ENCODE data around the gene ZNF610. TPM values are rescaled to one million over a fixed set of nuclear protein-coding genes. Genes with fewer than 3 reads are reported as not detected.

Gene ZNF610
- total RNA-seq (2014; rRNA removed; shearing (Covaris generic)) (0.13 and 0.54 TPM in 2 replicates), total RNA-seq (2022) (2.1 and 2.6 TPM in 2 replicates), Bru-seq, nascent RNA (percentile 33 among the genes with signal in this experiment), BruChase-seq, experiment 1, labeled RNA remaining after a 6-hour chase (percentile 29 among the genes with signal in this experiment), BruChase-seq, experiment 2, labeled RNA remaining after a 2-hour chase (percentile 31 among the genes with signal in this experiment)
- long read RNA-seq = 0 reads

- TSS peak; percentile 86 for BruUV-seq (replicated peaks)
- no peaks in the 10 kb centered on the region for H4K20me1 ChIP-seq (ENCODE audit: insufficient read depth, low read length)
- H3K4me1 ChIP-seq (ENCODE audit: insufficient read depth, low read length, poor library complexity, severe bottlenecking) = no peaks in the 10 kb centered on the region
- CTCF ChIA-PET (ENCODE audit: unreplicated experiment) = no interaction called here
- H3K9me2 ChIP-seq (ENCODE audit: insufficient read depth, low read length) = no peaks in the 10 kb centered on the region
- H3K9me3 ChIP-seq (ENCODE audit: low read length) = peaks cover 19% of the 10 kb centered on the region
- H3K79me2 ChIP-seq (ENCODE audit: insufficient read depth, low read depth, low read length) = no peaks in the 10 kb centered on the region
- H3K4me2 ChIP-seq (ENCODE audit: low read length) = peak within 1 kb of the TSS; percentile 25; the same call in 1 of the 2 replicates
- H3K27ac ChIP-seq (ENCODE audit: low read depth, low read length, poor library complexity, severe bottlenecking) = no peak within 1 kb of the TSS
- TF ChIP-seq EZH2phosphoT487 (IDR thresholded peaks at IDR 0.05; ENCODE audit: borderline replicate concordance, low read depth, low read length) = no peak
- TF ChIP-seq CTCF (conservative IDR thresholded peaks at IDR 0.05; ENCODE audit: low read length) = no peak
- H3K36me3 ChIP-seq (ENCODE audit: insufficient read depth, low read length) = no peaks in the 10 kb centered on the region
- intact Hi-C loops (cut with micrococcal nuclease; ENCODE audit: unreplicated experiment) = no loop called here
- peak within 1 kb of the TSS; percentile 67; the same call in 1 of the 2 replicates for H2AFZ ChIP-seq (ENCODE audit: low read length)
- peak within 1 kb of the TSS; percentile 59 for H3K4me3 ChIP-seq (ENCODE audit: low read depth, low read length, poor library complexity, severe bottlenecking)
- peak; percentile 70 for DNase-seq (ENCODE audit: low spot score)
- POLR2A ChIA-PET = no interaction called here
Measured at GRCh38 chr19:52336117-52336790, at the start of gene ZNF610. TSS of gene ZNF610 (plus strand) at chr19:52336243. CDS start at chr19:52349173, 12,930 bp downstream.

- peaks cover 9% of the 10 kb centered on the region; the same call in 1 of the 2 replicates for H3K79me2 ChIP-seq (ENCODE audit: insufficient read depth, low read depth, low read length)
- TF ChIP-seq CTCF (conservative IDR thresholded peaks at IDR 0.05; ENCODE audit: low read length) (no peak), EZH2phosphoT487 (IDR thresholded peaks at IDR 0.05; ENCODE audit: borderline replicate concordance, low read depth, low read length) (no peak)
Measured at GRCh38 chr19:52286256-52286655, 49.8 kb upstream of the ZNF610 start.

GRCh38 chr19:52291781-52292180, 44.3 kb upstream of the ZNF610 start:
- POLR2A ChIA-PET = no interaction called here

More at GRCh38 chr19:52286256-52286655, 49.8 kb upstream of the ZNF610 start:
- peaks cover 98% of the 10 kb centered on the region for H3K36me3 ChIP-seq (ENCODE audit: insufficient read depth, low read length)
- intact Hi-C loops (cut with micrococcal nuclease; ENCODE audit: unreplicated experiment) = no loop called here
- H3K4me3 ChIP-seq (ENCODE audit: low read depth, low read length, poor library complexity, severe bottlenecking) = no peak overlapping the region
- H3K4me2 ChIP-seq (ENCODE audit: low read length) = no peak overlapping the region
- no peaks in the 10 kb centered on the region for H3K9me2 ChIP-seq (ENCODE audit: insufficient read depth, low read length)
- H3K27ac ChIP-seq (ENCODE audit: low read depth, low read length, poor library complexity, severe bottlenecking) = no peak overlapping the region
- CTCF ChIA-PET (ENCODE audit: unreplicated experiment) = no interaction called here
- no peaks in the 10 kb centered on the region for H3K9me3 ChIP-seq (ENCODE audit: low read length)
- H3K4me1 ChIP-seq (ENCODE audit: insufficient read depth, low read length, poor library complexity, severe bottlenecking) = no peaks in the 10 kb centered on the region
- no TSS peak for BruUV-seq (replicated peaks)
- no peak for DNase-seq (ENCODE audit: low spot score)
- no peak overlapping the region for H2AFZ ChIP-seq (ENCODE audit: low read length)
- no peaks in the 10 kb centered on the region for H4K20me1 ChIP-seq (ENCODE audit: insufficient read depth, low read length)
- POLR2A ChIA-PET = no interaction called here

More at GRCh38 chr19:52291781-52292180, 44.3 kb upstream of the ZNF610 start:
- H3K4me1 ChIP-seq (ENCODE audit: insufficient read depth, low read length, poor library complexity, severe bottlenecking) = peaks cover 6% of the 10 kb centered on the region
- H2AFZ ChIP-seq (ENCODE audit: low read length) = no peak overlapping the region
- intact Hi-C loops (cut with micrococcal nuclease; ENCODE audit: unreplicated experiment) = no loop called here
- TF ChIP-seq CTCF (conservative IDR thresholded peaks at IDR 0.05; ENCODE audit: low read length) = no peak
- no peak for TF ChIP-seq EZH2phosphoT487 (IDR thresholded peaks at IDR 0.05; ENCODE audit: borderline replicate concordance, low read depth, low read length)
- H3K36me3 ChIP-seq (ENCODE audit: insufficient read depth, low read length) = peaks cover 63% of the 10 kb centered on the region
- BruUV-seq (replicated peaks) = no TSS peak
- no peaks in the 10 kb centered on the region for H3K9me3 ChIP-seq (ENCODE audit: low read length)
- no peaks in the 10 kb centered on the region for H3K79me2 ChIP-seq (ENCODE audit: insufficient read depth, low read depth, low read length)
- H4K20me1 ChIP-seq (ENCODE audit: insufficient read depth, low read length) = no peaks in the 10 kb centered on the region
- DNase-seq (ENCODE audit: low spot score) = no peak
- CTCF ChIA-PET (ENCODE audit: unreplicated experiment) = no interaction called here
- H3K4me2 ChIP-seq (ENCODE audit: low read length) = no peak overlapping the region
- H3K4me3 ChIP-seq (ENCODE audit: low read depth, low read length, poor library complexity, severe bottlenecking) = no peak overlapping the region
- no peaks in the 10 kb centered on the region for H3K9me2 ChIP-seq (ENCODE audit: insufficient read depth, low read length)
- H3K27ac ChIP-seq (ENCODE audit: low read depth, low read length, poor library complexity, severe bottlenecking) = no peak overlapping the region

Data from OCI-LY7 (cell line).